Skeletal muscle satellite cell (primary cell): Measurements from ENCODE around the gene FKBP11.

Experiments used
- H3K27me3 ChIP-seq: 2 replicates; pipeline ENCODE4 v1.7.0; 2013; ENCODE audit warnings: low read length; ENCODE audit not compliant: control insufficient read depth, insufficient read depth
- H3K36me3 ChIP-seq: 2 replicates; pipeline ENCODE4 v1.7.0; 2013; ENCODE audit warnings: mild to moderate bottlenecking, control low read depth, low read length; ENCODE audit not compliant: insufficient read depth
- H3K4me1 ChIP-seq: 2 replicates; pipeline ENCODE4 v1.7.0; 2013; ENCODE audit warnings: low read length; ENCODE audit not compliant: control insufficient read depth, insufficient read depth
- H3K4me2 ChIP-seq: 2 replicates; pipeline ENCODE4 v1.7.0; 2013; ENCODE audit warnings: mild to moderate bottlenecking, low read length
- H3K4me3 ChIP-seq: 2 replicates; pipeline ENCODE4 v1.7.0; 2013; ENCODE audit warnings: low read length
- H3K9ac ChIP-seq: 2 replicates; pipeline ENCODE4 v1.7.0; 2013; ENCODE audit warnings: mild to moderate bottlenecking, low read depth, low read length, moderate library complexity
- H3K9me3 ChIP-seq: replicated peaks from 2 replicates; pipeline ENCODE4 v1.7.0; 2013; ENCODE audit warnings: mild to moderate bottlenecking, control low read depth, low read length

FKBP11 gene

GRCh38 chr12:48966177-48966895 is 41.0 kb upstream of the FKBP11 start:
- Histone ChIP-seq H3K9ac (no peak overlapping the region), H3K4me2 (no peak overlapping the region), H3K9me3 (no peaks in the 10 kb centered on the region), H3K27me3 (peaks cover 58% of the 10 kb centered on the region), H3K4me3 (no peak overlapping the region), H3K36me3 (no peaks in the 10 kb centered on the region), H3K4me1 (peaks cover 13% of the 10 kb centered on the region)

- peaks cover 48% of the 10 kb centered on the region for H3K27me3 ChIP-seq
- H3K9ac ChIP-seq = no peak overlapping the region
- no peaks in the 10 kb centered on the region for H3K9me3 ChIP-seq
- peaks cover 13% of the 10 kb centered on the region for H3K4me1 ChIP-seq
- H3K4me3 ChIP-seq = no peak overlapping the region
- H3K36me3 ChIP-seq = no peaks in the 10 kb centered on the region
- H3K4me2 ChIP-seq = no peak overlapping the region
Observed at GRCh38 chr12:48965298-48965838, 40.1 kb upstream of the FKBP11 start.

- peaks cover 25% of the 10 kb centered on the region for H3K27me3 ChIP-seq
- no peak overlapping the region for H3K4me2 ChIP-seq
- no peak overlapping the region for H3K9ac ChIP-seq
- H3K4me3 ChIP-seq = no peak overlapping the region
- H3K4me1 ChIP-seq = peaks cover 14% of the 10 kb centered on the region
- no peaks in the 10 kb centered on the region for H3K36me3 ChIP-seq
- no peaks in the 10 kb centered on the region for H3K9me3 ChIP-seq
Observed at GRCh38 chr12:48961801-48962200, 36.5 kb upstream of the FKBP11 start.

- Histone ChIP-seq H3K9ac (no peak overlapping the region), H3K4me3 (no peak overlapping the region), H3K27me3 (peaks cover 20% of the 10 kb centered on the region), H3K4me2 (no peak overlapping the region), H3K4me1 (peaks cover 14% of the 10 kb centered on the region), H3K9me3 (no peaks in the 10 kb centered on the region), H3K36me3 (no peaks in the 10 kb centered on the region)
Observed at GRCh38 chr12:48961331-48961730, 36.0 kb upstream of the FKBP11 start.

GRCh38 chr12:48960834-48961233 is 35.5 kb upstream of the FKBP11 start:
- no peaks in the 10 kb centered on the region for H3K36me3 ChIP-seq
- peaks cover 16% of the 10 kb centered on the region for H3K27me3 ChIP-seq
- H3K9me3 ChIP-seq = no peaks in the 10 kb centered on the region
- no peak overlapping the region for H3K4me2 ChIP-seq
- no peak overlapping the region for H3K4me3 ChIP-seq
- peaks cover 17% of the 10 kb centered on the region for H3K4me1 ChIP-seq
- H3K9ac ChIP-seq = no peak overlapping the region

GRCh38 chr12:48958049-48958388 is 32.7 kb upstream of the FKBP11 start:
- peaks cover 23% of the 10 kb centered on the region for H3K4me1 ChIP-seq
- H3K27me3 ChIP-seq = no peaks in the 10 kb centered on the region
- no peaks in the 10 kb centered on the region for H3K9me3 ChIP-seq
- peak overlapping the region; percentile 97 for H3K4me2 ChIP-seq
- H3K9ac ChIP-seq = peak overlapping the region; percentile 94
- peaks cover 21% of the 10 kb centered on the region for H3K36me3 ChIP-seq
- H3K4me3 ChIP-seq = peak overlapping the region; percentile 98

- Histone ChIP-seq H3K4me3 (peak within 1 kb of the TSS; percentile 98), H3K27me3 (no peaks in the 10 kb centered on the region), H3K36me3 (peaks cover 28% of the 10 kb centered on the region), H3K4me2 (peak within 1 kb of the TSS; percentile 97), H3K4me1 (peaks cover 23% of the 10 kb centered on the region), H3K9me3 (no peaks in the 10 kb centered on the region), H3K9ac (peak within 1 kb of the TSS; percentile 94)
Observed at GRCh38 chr12:48957141-48958048, 32.1 kb upstream of the FKBP11 start, which contains the start of gene ARF3. Gene ARF3, minus strand, starts transcription at chr12:48957487. Its CDS starts 16,392 bp downstream, at chr12:48941095.

GRCh38 chr12:48956279-48957140 is 31.2 kb upstream of the FKBP11 start:
- H3K4me1 ChIP-seq = peaks cover 22% of the 10 kb centered on the region

GRCh38 chr12:48954841-48955501 is 29.7 kb upstream of the FKBP11 start:
- Histone ChIP-seq H3K4me1 (peaks cover 15% of the 10 kb centered on the region), H3K9ac (no peak overlapping the region), H3K9me3 (no peaks in the 10 kb centered on the region), H3K27me3 (no peaks in the 10 kb centered on the region), H3K4me2 (peak overlapping the region; percentile 97), H3K4me3 (no peak overlapping the region), H3K36me3 (peaks cover 33% of the 10 kb centered on the region)

More at GRCh38 chr12:48956279-48957140, 31.2 kb upstream of the FKBP11 start:
- Histone ChIP-seq H3K9ac (peak overlapping the region; percentile 94), H3K36me3 (peaks cover 32% of the 10 kb centered on the region), H3K4me3 (peak overlapping the region; percentile 98), H3K27me3 (no peaks in the 10 kb centered on the region), H3K9me3 (no peaks in the 10 kb centered on the region), H3K4me2 (peak overlapping the region; percentile 97)

- Histone ChIP-seq H3K9ac (no peak overlapping the region), H3K4me2 (no peak overlapping the region), H3K4me3 (no peak overlapping the region), H3K4me1 (peaks cover 15% of the 10 kb centered on the region), H3K27me3 (no peaks in the 10 kb centered on the region), H3K36me3 (peaks cover 38% of the 10 kb centered on the region), H3K9me3 (no peaks in the 10 kb centered on the region)
Observed at GRCh38 chr12:48954061-48954460, 28.8 kb upstream of the FKBP11 start.
